Lower leg skin (tissue), 3 donors: Measurements from ENCODE around the gene APOM.

Experiments
- POLR2A ChIP-seq, 2 donors: fragments of 450-650 bp; IDR thresholded peaks; one replicate each; pipeline ENCODE4 v1.6.1; 2016 to 2017; ENCODE audit warnings: antibody characterized with exemption in 2 of 2, mild to moderate bottlenecking in 1 of 2, moderate library complexity in 1 of 2
- TF ChIP-seq, protein P1 (sequence below), 3 donors: fragments of 450-650 bp; IDR thresholded peaks; one replicate each; pipeline ENCODE4 v1.5.1; 2016; ENCODE audit warnings: antibody characterized with exemption in 3 of 3, mild to moderate bottlenecking in 3 of 3, moderate library complexity in 2 of 3

DNA sequence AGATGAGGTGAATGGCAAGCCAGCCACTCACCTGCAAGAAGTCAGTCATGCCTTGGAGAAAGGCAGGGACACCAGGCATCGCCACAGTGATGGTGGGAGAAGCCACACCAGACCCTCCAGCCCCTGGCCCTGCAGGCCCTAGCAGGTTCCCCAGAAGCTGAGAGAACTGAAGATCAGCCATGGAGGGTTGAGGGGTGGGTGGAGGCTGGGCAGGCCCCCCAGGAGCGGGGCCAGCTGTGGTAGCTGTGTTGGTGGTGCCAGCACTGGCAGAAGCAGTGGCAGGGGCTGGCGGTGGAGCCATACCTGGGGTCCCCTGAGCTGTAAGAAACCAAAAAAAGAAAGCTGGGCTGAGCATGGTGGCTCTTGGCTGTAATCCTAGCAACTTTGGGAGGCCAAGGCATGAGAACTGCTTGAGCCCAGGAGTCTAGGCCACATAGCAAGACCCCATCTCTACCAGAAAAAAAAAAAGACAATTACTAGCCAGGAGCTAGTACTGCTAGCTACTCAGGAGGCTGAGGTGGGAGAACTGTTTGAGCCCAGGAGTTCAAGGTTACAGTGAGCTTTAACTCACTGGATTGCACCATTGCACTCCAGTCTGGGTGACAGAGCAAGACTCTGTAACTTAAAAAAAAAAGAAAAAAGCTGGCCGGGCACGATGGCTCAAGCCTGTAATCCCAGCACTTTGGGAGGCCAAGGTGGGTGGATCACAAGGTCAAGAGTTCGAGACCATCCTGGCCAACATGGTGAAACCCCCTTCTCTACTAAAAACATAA, 12.7 kb upstream of the APOM start:
- no peak for TF ChIP-seq POLR2A (IDR thresholded peaks at IDR 0.05)
- TF ChIP-seq, protein P1, sequence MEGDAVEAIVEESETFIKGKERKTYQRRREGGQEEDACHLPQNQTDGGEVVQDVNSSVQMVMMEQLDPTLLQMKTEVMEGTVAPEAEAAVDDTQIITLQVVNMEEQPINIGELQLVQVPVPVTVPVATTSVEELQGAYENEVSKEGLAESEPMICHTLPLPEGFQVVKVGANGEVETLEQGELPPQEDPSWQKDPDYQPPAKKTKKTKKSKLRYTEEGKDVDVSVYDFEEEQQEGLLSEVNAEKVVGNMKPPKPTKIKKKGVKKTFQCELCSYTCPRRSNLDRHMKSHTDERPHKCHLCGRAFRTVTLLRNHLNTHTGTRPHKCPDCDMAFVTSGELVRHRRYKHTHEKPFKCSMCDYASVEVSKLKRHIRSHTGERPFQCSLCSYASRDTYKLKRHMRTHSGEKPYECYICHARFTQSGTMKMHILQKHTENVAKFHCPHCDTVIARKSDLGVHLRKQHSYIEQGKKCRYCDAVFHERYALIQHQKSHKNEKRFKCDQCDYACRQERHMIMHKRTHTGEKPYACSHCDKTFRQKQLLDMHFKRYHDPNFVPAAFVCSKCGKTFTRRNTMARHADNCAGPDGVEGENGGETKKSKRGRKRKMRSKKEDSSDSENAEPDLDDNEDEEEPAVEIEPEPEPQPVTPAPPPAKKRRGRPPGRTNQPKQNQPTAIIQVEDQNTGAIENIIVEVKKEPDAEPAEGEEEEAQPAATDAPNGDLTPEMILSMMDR (IDR thresholded peaks at IDR 0.05): no peak
